GM18502 (cell line): ENCODE data around the gene ACTN2.

Experiments used
- ATAC-seq: cut with Tn5 transposase; IDR thresholded peaks from one replicate; pipeline ENCODE4 v1.9.1; 2021; ENCODE audit warnings: mild to moderate bottlenecking; ENCODE audit not compliant: unreplicated experiment, poor library complexity

ACTN2 gene

GRCh38 chr1:236689713-236690569 lies 3.6 kb downstream of the ACTN2 start:
- ATAC-seq: no peak

GRCh38 chr1:236691348-236691747 lies 5.0 kb downstream of the ACTN2 start:
- ATAC-seq: no peak

GRCh38 chr1:236692128-236692527 lies 5.8 kb downstream of the ACTN2 start:
- ATAC-seq: no peak

- ATAC-seq: no peak
Measured at GRCh38 chr1:236692742-236693141, 6.4 kb downstream of the ACTN2 start.

GRCh38 chr1:236699366-236699765 lies 13.1 kb downstream of the ACTN2 start:
- no peak for ATAC-seq

GRCh38 chr1:236700903-236701302 lies 14.6 kb downstream of the ACTN2 start:
- ATAC-seq: no peak

- no peak for ATAC-seq
Measured at GRCh38 chr1:236701782-236702181, 15.5 kb downstream of the ACTN2 start.

GRCh38 chr1:236702791-236703394 lies 16.6 kb downstream of the ACTN2 start:
- ATAC-seq: no peak

GRCh38 chr1:236705771-236706170 lies 19.5 kb downstream of the ACTN2 start:
- no peak for ATAC-seq

- ATAC-seq: no peak
Measured at GRCh38 chr1:236706183-236706582, 19.9 kb downstream of the ACTN2 start.

GRCh38 chr1:236710328-236710892 lies 24.1 kb downstream of the ACTN2 start:
- no peak for ATAC-seq

- ATAC-seq: no peak
Measured at GRCh38 chr1:236716160-236716559, 29.9 kb downstream of the ACTN2 start.

- no peak for ATAC-seq
Measured at GRCh38 chr1:236717811-236718210, 31.5 kb downstream of the ACTN2 start.

GRCh38 chr1:236718328-236718727 lies 32.0 kb downstream of the ACTN2 start:
- ATAC-seq: no peak

- no peak for ATAC-seq
Measured at GRCh38 chr1:236720206-236720605, 33.9 kb downstream of the ACTN2 start.

- no peak for ATAC-seq
Measured at GRCh38 chr1:236720611-236721010, 34.3 kb downstream of the ACTN2 start.

- no peak for ATAC-seq
Measured at GRCh38 chr1:236724049-236724448, 37.8 kb downstream of the ACTN2 start.

GRCh38 chr1:236724506-236724905 lies 38.2 kb downstream of the ACTN2 start:
- no peak for ATAC-seq

- no peak for ATAC-seq
Measured at GRCh38 chr1:236725668-236726067, 39.4 kb downstream of the ACTN2 start.

GRCh38 chr1:236727521-236727920 lies 41.2 kb downstream of the ACTN2 start:
- no peak for ATAC-seq

- no peak for ATAC-seq
Measured at GRCh38 chr1:236728752-236729151, 42.5 kb downstream of the ACTN2 start.
